SW480 (cell line): ENCODE data around the gene CACTIN.
"Not testable (repeated sequence)": the region's sequence is repeated elsewhere in the genome, so short reads cannot be mapped to it uniquely, and the experiment has no call there.

Experiments used
- DNase-seq: peaks from one replicate; pipeline ENCODE4 v3.0.0-alpha.2; 2016; ENCODE audit warnings: low spot score

CACTIN gene

GRCh38 chr19:3626473-3627350, at the start of gene CACTIN:
TSS of gene CACTIN (minus strand) at chr19:3626790. CDS start at chr19:3626762, 28 bp downstream.
- peak; percentile 96 for DNase-seq

- no peak for DNase-seq
Measured at GRCh38 chr19:3674784-3675543, 48.4 kb upstream of the CACTIN start.

- no peak for DNase-seq
Measured at GRCh38 chr19:3673506-3674439, 47.2 kb upstream of the CACTIN start.

- no peak for DNase-seq
Measured at GRCh38 chr19:3672993-3673392, 46.4 kb upstream of the CACTIN start.

GRCh38 chr19:3672575-3672948, 46.0 kb upstream of the CACTIN start:
- no peak for DNase-seq

- DNase-seq: no peak
Measured at GRCh38 chr19:3671680-3672574, 45.3 kb upstream of the CACTIN start.

- DNase-seq: no peak
Measured at GRCh38 chr19:3670796-3671679, 44.4 kb upstream of the CACTIN start.

GRCh38 chr19:3669947-3670795, 43.6 kb upstream of the CACTIN start:
- no peak for DNase-seq

- no peak for DNase-seq
Measured at GRCh38 chr19:3669082-3669946, 42.7 kb upstream of the CACTIN start.

GRCh38 chr19:3668331-3669081, 41.9 kb upstream of the CACTIN start:
- no peak for DNase-seq

GRCh38 chr19:3667766-3668165, 41.2 kb upstream of the CACTIN start:
- no peak for DNase-seq

GRCh38 chr19:3667037-3667638, 40.5 kb upstream of the CACTIN start:
- no peak for DNase-seq

GRCh38 chr19:3666545-3666856, 39.9 kb upstream of the CACTIN start:
- not testable (repeated sequence) for DNase-seq

GRCh38 chr19:3665681-3666544, 39.3 kb upstream of the CACTIN start:
- no peak for DNase-seq

- no peak for DNase-seq
Measured at GRCh38 chr19:3664879-3665642, 38.5 kb upstream of the CACTIN start.
